GM13976 (cell line): ENCODE results near the gene SGCD.
"Not testable (repeated sequence)": the region's sequence is repeated elsewhere in the genome, so short reads cannot be mapped to it uniquely, and the experiment has no call there.

Experiments used
- DNase-seq: peaks from one replicate; pipeline ENCODE4 v3.0.0; 2012; ENCODE audit warnings: low spot score
- in situ Hi-C: fragments of 300-500 bp; cut with MboI; formaldehyde crosslinking; loops from one replicate; pipeline ENCODE4 v1.12.0; 2022; ENCODE audit warnings: low sequenced_read_pairs, mixed read lengths, inconsistent platforms; ENCODE audit not compliant: unreplicated experiment
- TF ChIP-seq, protein P1 (sequence below): IDR thresholded peaks from 2 replicates; pipeline ENCODE4 v1.5.1; 2012; ENCODE audit warnings: borderline replicate concordance, mild to moderate bottlenecking; ENCODE audit not compliant: insufficient read depth; ENCODE audit errors: extremely low read depth, missing control alignments, control extremely low read depth

SGCD gene

DNA sequence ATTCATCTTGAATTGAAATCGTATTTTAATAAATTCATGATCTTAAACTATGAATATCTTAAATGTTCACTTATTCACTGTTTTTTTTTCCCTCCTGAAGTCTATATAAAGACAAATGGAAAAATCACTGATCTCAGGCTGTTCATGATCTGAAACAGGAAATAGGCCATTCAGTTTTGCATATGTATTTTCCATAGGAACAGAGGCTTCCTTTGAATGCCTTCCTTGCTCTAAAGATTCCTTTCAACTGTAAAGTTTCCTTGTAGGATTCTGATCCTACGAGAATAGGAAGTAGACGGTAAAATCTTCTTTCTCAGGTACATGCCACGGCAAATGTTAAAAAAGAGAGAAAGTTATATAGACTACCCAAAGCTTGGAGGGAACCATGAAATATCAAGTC is 328.8 kb downstream of the SGCD start:
- DNase-seq = no peak
- TF ChIP-seq, protein P1, sequence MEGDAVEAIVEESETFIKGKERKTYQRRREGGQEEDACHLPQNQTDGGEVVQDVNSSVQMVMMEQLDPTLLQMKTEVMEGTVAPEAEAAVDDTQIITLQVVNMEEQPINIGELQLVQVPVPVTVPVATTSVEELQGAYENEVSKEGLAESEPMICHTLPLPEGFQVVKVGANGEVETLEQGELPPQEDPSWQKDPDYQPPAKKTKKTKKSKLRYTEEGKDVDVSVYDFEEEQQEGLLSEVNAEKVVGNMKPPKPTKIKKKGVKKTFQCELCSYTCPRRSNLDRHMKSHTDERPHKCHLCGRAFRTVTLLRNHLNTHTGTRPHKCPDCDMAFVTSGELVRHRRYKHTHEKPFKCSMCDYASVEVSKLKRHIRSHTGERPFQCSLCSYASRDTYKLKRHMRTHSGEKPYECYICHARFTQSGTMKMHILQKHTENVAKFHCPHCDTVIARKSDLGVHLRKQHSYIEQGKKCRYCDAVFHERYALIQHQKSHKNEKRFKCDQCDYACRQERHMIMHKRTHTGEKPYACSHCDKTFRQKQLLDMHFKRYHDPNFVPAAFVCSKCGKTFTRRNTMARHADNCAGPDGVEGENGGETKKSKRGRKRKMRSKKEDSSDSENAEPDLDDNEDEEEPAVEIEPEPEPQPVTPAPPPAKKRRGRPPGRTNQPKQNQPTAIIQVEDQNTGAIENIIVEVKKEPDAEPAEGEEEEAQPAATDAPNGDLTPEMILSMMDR = no peak
- in situ Hi-C loops = no loop called here

DNA sequence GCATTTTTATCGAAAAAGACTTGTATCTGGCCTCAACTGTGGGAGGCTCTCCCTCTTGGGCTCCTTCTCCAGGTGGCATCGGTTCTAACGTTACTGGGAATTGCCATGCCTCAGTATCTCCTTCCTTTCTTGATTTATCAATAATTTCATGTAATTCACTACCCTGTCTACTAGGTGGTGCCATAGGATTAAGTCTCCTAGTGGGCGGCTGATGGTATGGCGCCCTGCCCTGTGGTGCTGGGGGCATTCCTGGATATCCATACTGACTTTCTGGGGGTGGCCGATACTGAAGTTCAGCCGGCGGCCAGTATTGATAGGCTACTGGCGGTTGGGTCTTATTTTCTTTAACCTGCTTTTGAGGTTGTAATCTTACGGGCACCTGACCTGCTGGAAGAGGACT is 337.9 kb downstream of the SGCD start:
- in situ Hi-C loops, DNase-seq: not testable (repeated sequence)

DNA sequence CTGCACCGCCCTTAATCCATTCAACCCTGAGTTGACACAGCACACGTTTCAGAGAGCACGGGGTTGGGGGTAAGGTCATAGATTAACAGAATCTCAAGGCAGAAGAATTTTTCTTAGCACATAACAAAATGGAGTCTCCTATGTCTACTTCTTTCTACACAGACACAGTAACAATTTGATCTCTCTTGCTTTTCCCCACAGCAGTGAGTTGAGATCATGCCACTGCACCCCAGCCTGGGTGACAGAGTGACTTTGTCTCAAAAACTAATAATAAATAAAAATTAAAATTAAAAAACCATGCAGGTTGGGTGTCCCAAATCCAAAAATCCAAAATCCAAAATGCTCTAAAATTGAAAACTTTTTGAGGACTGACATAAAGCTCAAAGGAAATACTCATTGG is 339.7 kb downstream of the SGCD start:
- in situ Hi-C loops, DNase-seq: not testable (repeated sequence)

DNA sequence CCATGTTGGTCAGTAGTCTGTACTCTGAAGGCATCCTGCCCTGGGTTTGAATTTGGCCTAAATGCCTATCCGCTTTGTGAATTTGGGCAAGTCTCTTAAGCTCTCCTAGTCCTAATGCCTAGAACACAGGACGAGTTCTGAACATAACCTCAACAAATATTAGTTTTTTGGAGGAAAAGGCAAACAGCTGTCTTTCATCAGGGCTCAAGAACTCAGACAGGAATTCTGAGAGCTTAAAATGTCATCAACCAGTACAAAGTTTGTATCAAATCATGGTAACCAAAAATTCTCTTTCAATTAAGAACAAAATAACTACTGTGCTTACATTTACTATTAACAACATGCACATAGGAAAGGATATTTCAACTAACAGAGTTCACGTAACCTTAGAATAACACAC is 340.7 kb downstream of the SGCD start:
- TF ChIP-seq, protein P1 = no peak
- in situ Hi-C loops = no loop called here
- DNase-seq = no peak

DNA sequence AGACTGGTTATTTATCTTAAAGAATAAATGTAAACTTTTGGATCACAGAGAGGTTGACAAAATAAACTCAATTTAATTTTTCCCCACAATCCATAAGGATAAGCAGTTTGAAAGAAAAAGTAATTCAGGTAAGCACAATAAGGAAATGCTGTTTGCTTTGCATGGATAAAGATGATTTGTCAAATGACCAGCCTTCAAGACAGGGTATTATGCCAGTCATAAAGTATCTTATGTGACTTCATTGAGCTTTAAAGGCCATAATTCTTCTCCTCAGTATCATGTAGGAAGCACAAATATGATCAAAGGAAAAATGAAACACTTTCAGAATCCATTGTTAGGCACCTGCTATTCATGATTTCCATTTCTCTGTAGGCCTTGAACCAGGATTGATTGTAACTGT is 342.5 kb downstream of the SGCD start:
- in situ Hi-C loops = no loop called here
- DNase-seq = no peak

DNA sequence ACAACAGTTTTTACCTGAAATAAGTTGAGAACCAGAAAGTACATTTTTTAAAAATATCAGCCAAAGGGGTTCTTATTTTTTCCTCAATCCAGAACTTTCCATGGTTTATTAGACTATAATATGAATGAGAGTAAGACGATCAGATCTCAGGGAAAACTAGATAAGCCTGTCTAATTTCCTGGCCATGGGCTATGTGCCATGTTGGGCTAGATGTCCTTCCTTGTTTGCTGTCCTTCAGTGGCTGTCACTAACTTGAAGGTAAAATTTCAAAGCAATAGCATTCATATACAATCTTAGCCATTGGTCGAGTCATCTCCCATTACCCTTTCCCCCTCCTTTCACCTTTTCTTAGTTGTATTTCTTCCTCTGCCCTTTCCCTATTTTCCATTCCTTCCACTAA is 343.7 kb downstream of the SGCD start:
- no peak for DNase-seq
- in situ Hi-C loops = no loop called here
- TF ChIP-seq, protein P1 = no peak

More for the DNA sequence above, 342.5 kb downstream of the SGCD start:
- TF ChIP-seq, protein P1 = no peak

DNA sequence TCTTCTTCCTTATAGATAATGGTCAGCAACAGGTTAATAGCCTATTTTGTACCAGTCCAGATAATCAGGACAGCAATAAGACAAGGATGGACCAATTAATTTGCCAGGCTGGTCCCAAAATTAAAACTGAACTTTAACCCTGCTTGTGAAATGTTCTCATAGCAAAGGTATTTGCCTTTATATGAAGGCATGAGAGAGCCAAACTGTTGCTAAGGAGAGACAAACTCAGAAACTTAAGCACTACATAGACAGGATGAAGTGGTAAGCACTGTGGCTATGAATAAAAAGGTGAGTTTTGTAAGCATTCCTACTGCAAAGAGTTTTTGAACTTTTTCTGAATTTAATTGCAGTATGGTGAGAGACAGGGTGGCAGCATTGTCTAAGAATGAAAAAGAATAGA is 348.4 kb downstream of the SGCD start:
- DNase-seq = no peak
- in situ Hi-C loops = no loop called here
- TF ChIP-seq, protein P1 = no peak

DNA sequence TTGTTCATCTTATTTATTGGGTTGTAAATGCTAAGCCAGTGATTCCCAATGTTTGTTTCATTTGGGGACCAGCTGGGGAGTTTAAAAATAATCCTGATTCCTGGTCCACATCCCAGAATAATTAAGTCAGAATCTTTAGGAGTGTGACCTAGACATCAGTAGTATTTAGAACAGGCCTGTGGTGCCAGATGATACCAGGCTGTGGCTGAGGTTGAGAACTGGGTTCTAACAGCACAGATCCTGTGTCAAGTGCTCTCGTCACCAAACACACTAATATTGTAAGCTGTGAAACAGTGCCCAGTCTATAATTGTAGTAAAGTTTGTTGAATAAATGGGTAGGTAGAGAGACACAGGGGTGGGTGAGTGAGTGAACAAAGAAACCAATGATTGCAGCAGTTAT is 351.0 kb downstream of the SGCD start:
- DNase-seq = no peak
- in situ Hi-C loops = no loop called here
- TF ChIP-seq, protein P1 = no peak
